PC-3 (cell line): ENCODE data around the gene SYNGR3. TPM values are rescaled to one million over a fixed set of nuclear protein-coding genes. Genes with fewer than 3 reads are reported as not detected.

Experiments used
- ATAC-seq: fragments of 200-7000 bp; cut with Tn5 transposase; 2 replicates; pipeline ENCODE4 v1.9.1; 2020; ENCODE audit warnings: mild to moderate bottlenecking, moderate library complexity
- BruUV-seq: library from RNA; stranded (reverse); fragments of 400-500 nt; replicated peaks from 2 replicates; lab custom pipeline; 2021; lab: Mats Ljungman, UMichigan
- CTCF ChIA-PET: fragments of 300-600 bp; sonication (Branson Sonifier 250); formaldehyde crosslinking; loops from one replicate; lab custom pipeline; 2022; ENCODE audit warnings: antibody characterized with exemption; lab: Charles Lee
- POLR2A ChIA-PET: fragments of 300-600 bp; sonication (Branson Sonifier 250); formaldehyde crosslinking; loops from one replicate; lab custom pipeline; 2022; ENCODE audit warnings: antibody characterized with exemption; ENCODE audit not compliant: unreplicated experiment; lab: Charles Lee
- DNase-seq: peaks from one replicate; pipeline ENCODE4 v3.0.0-alpha.2; 2015
- H2AFZ ChIP-seq: fragments of 300-600 bp; sonication (generic); 2 replicates; pipeline ENCODE4 v1.6.0; 2016; ENCODE audit warnings: antibody characterized with exemption, low read length
- H3F3A ChIP-seq: fragments of 300-600 bp; sonication (generic); one replicate; pipeline ENCODE4 v1.6.0; 2017; ENCODE audit warnings: antibody characterized with exemption, low read length, control low read depth, mild to moderate bottlenecking; ENCODE audit not compliant: unreplicated experiment
- H3K27ac ChIP-seq: fragments of 300-600 bp; sonication (generic); 2 replicates; pipeline ENCODE4 v1.5.1; 2016; ENCODE audit warnings: mild to moderate bottlenecking, low read length
- H3K27me3 ChIP-seq: fragments of 300-600 bp; sonication (generic); 2 replicates; pipeline ENCODE4 v1.6.1; 2016; ENCODE audit warnings: low read length, mixed read lengths
- H3K36me3 ChIP-seq: fragments of 300-600 bp; sonication (generic); 2 replicates; pipeline ENCODE4 v1.6.1; 2016; ENCODE audit warnings: low read depth, mixed run types, low read length, mixed read lengths
- H3K4me1 ChIP-seq: fragments of 300-600 bp; sonication (generic); 2 replicates; pipeline ENCODE4 v1.5.1; 2016; ENCODE audit warnings: low read length; ENCODE audit not compliant: insufficient read depth
- H3K4me2 ChIP-seq: fragments of 300-600 bp; sonication (generic); 2 replicates; pipeline ENCODE4 v1.6.0; 2016; ENCODE audit warnings: low read length
- H3K4me3 ChIP-seq: fragments of 300-600 bp; sonication (generic); 2 replicates; pipeline ENCODE4 v1.5.1; 2016; ENCODE audit warnings: mild to moderate bottlenecking, low read length, mixed read lengths
- H3K79me2 ChIP-seq: fragments of 300-600 bp; sonication (generic); 2 replicates; pipeline ENCODE4 v1.6.1; 2017; ENCODE audit warnings: low read length, mixed read lengths
- H3K9ac ChIP-seq: fragments of 300-600 bp; sonication (generic); 2 replicates; pipeline ENCODE4 v1.6.0; 2016; ENCODE audit warnings: mild to moderate bottlenecking, low read length
- H3K9me2 ChIP-seq: fragments of 300-600 bp; sonication (generic); replicated peaks from 2 replicates; pipeline ENCODE4 v1.6.1; 2016; ENCODE audit warnings: mixed run types, low read length, mixed read lengths
- H3K9me3 ChIP-seq: fragments of 300-600 bp; sonication (generic); 2 replicates; pipeline ENCODE4 v1.6.1; 2016; ENCODE audit warnings: low read length, mixed read lengths
- H4K20me1 ChIP-seq: fragments of 300-600 bp; sonication (generic); 2 replicates; pipeline ENCODE4 v1.6.1; 2016; ENCODE audit warnings: low read length, mixed read lengths
- CTCF ChIP-seq: fragments of 300-600 bp; sonication (generic); conservative IDR thresholded peaks from 2 replicates; pipeline ENCODE4 v1.5.1; 2017; ENCODE audit warnings: antibody characterized with exemption, low read depth, mild to moderate bottlenecking, low read length
- EZH2 ChIP-seq: fragments of 300-600 bp; sonication (generic); IDR thresholded peaks from one replicate; pipeline ENCODE4 v1.6.1; 2017; ENCODE audit warnings: antibody characterized with exemption, mild to moderate bottlenecking, low read length; ENCODE audit not compliant: unreplicated experiment
- EZH2phosphoT487 ChIP-seq: fragments of 300-600 bp; sonication (generic); IDR thresholded peaks from 2 replicates; pipeline ENCODE4 v1.6.1; 2018; ENCODE audit warnings: mild to moderate bottlenecking, antibody characterized with exemption, low read length, borderline replicate concordance
- intact Hi-C: fragments of 100-400 bp; cut with micrococcal nuclease; formaldehyde crosslinking; loops from 2 replicates; pipeline ENCODE4 v1.9.0; 2023
- total RNA-seq: library from RNA; depleted of rRNA; stranded (reverse); fragments of >200 nt; gene quantifications from 2 replicates; pipeline ENCODE4 v1.2.3, GENCODE V29; 2014

The SYNGR3 gene
- total RNA-seq, 1 experiment from 2014 or later = 1.5 TPM

- intact Hi-C loops = no loop called here
- CTCF ChIA-PET = no interaction called here
- 0 out of 2 replicates have a peak, but pooled peaks cover 2% of the 10 kb centered on the region for H3K4me1 ChIP-seq
- POLR2A ChIA-PET = no interaction called here
- H4K20me1 ChIP-seq = peaks cover 15% of the 10 kb centered on the region; the same call in 1 of the 2 replicates
- no peak for TF ChIP-seq EZH2phosphoT487
- TF ChIP-seq EZH2 = no peak
- TF ChIP-seq CTCF = no peak
- H3K4me3 ChIP-seq = no peak overlapping the region
- H3K4me2 ChIP-seq = no peak overlapping the region
- ATAC-seq (no peak), DNase-seq (no peak)
- H3K9me3 ChIP-seq = no peaks in the 10 kb centered on the region
- H3K79me2 ChIP-seq = peaks cover 30% of the 10 kb centered on the region
- H3K36me3 ChIP-seq = peaks cover 4% of the 10 kb centered on the region; the same call in 1 of the 2 replicates
- no peaks in the 10 kb centered on the region for H3F3A ChIP-seq
- no peaks in the 10 kb centered on the region for H3K9me2 ChIP-seq
- H2AFZ ChIP-seq = no peak overlapping the region
- no peak overlapping the region for H3K27ac ChIP-seq
- H3K9ac ChIP-seq = no peak overlapping the region
- BruUV-seq = no TSS peak
- H3K27me3 ChIP-seq = no peaks in the 10 kb centered on the region
Observed at GRCh38 chr16:2001035-2001434, 11.3 kb downstream of the SYNGR3 start.

- intact Hi-C loops = no loop called here
- H3K9me3 ChIP-seq = no peaks in the 10 kb centered on the region
- H4K20me1 ChIP-seq = peaks cover 21% of the 10 kb centered on the region
- ATAC-seq (no peak), DNase-seq (no peak)
- TF ChIP-seq EZH2 (no peak), EZH2phosphoT487 (no peak), CTCF (no peak)
- no peak overlapping the region for H3K9ac ChIP-seq
- H3K79me2 ChIP-seq = peaks cover 36% of the 10 kb centered on the region
- H3K4me3 ChIP-seq = no peak overlapping the region
- peaks cover 6% of the 10 kb centered on the region; the same call in 1 of the 2 replicates for H3K36me3 ChIP-seq
- H2AFZ ChIP-seq = no peak overlapping the region
- no peaks in the 10 kb centered on the region for H3K27me3 ChIP-seq
- H3K4me1 ChIP-seq = 0 out of 2 replicates have a peak, but pooled peaks cover 2% of the 10 kb centered on the region
- no peak overlapping the region for H3K4me2 ChIP-seq
- H3F3A ChIP-seq = no peaks in the 10 kb centered on the region
- no peaks in the 10 kb centered on the region for H3K9me2 ChIP-seq
- no TSS peak for BruUV-seq
- ChIA-PET POLR2A (no interaction called here), CTCF (no interaction called here)
- H3K27ac ChIP-seq = no peak overlapping the region
Observed at GRCh38 chr16:2001456-2002355, 11.9 kb downstream of the SYNGR3 start.
